ENCODE measurements around the gene ETV6. TPM values are rescaled to one million over a fixed set of nuclear protein-coding genes. Genes with fewer than 3 reads are reported as not detected.

Gene ETV6
- total and polyA plus RNA-seq, 8 donors: 5.1 to 31.6 (median 18.2) TPM

DNA sequence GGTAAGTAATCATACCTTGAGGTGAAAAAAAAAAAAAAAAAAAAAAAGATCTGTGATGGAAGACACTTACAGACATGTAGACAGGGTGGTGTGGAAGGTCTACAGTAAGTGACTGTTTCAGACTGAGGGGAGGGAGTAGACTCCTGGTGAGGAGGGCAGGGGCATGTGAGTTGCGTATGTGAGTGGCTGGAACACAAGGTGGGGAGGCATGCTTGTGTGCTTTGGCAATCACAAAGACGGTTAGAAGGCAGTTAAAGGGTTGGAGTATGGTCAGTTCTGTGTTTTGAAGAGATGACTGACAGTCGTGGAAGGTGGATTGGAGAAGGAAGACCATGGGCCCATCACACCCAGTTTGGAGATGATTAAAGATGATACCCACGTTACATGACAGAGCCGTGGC is 65.2 kb downstream of the ETV6 start:
- FAIRE-seq (no peak), ATAC-seq (no peak), DNase-seq (no peak)
- no peak overlapping the region for H3K27ac ChIP-seq
- 91 to 92% methylated on average over 5 of the region's 5 CpGs for WGBS, 2 donors
- H3K4me3 ChIP-seq: no peak overlapping the region
- no peaks in the 10 kb centered on the region for H3K9me3 ChIP-seq
- no peaks in the 10 kb centered on the region for H3K36me3 ChIP-seq
- TF ChIP-seq, protein P1, sequence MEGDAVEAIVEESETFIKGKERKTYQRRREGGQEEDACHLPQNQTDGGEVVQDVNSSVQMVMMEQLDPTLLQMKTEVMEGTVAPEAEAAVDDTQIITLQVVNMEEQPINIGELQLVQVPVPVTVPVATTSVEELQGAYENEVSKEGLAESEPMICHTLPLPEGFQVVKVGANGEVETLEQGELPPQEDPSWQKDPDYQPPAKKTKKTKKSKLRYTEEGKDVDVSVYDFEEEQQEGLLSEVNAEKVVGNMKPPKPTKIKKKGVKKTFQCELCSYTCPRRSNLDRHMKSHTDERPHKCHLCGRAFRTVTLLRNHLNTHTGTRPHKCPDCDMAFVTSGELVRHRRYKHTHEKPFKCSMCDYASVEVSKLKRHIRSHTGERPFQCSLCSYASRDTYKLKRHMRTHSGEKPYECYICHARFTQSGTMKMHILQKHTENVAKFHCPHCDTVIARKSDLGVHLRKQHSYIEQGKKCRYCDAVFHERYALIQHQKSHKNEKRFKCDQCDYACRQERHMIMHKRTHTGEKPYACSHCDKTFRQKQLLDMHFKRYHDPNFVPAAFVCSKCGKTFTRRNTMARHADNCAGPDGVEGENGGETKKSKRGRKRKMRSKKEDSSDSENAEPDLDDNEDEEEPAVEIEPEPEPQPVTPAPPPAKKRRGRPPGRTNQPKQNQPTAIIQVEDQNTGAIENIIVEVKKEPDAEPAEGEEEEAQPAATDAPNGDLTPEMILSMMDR (IDR thresholded peaks at IDR 0.05): no peak
- H3K4me1 ChIP-seq: peaks cover 0 to 19% (median 0%) of the 10 kb centered on the region in 3 donors
- no peaks in the 10 kb centered on the region for H3K27me3 ChIP-seq
- intact Hi-C loops (cut with DNase I): no loop called here

DNA sequence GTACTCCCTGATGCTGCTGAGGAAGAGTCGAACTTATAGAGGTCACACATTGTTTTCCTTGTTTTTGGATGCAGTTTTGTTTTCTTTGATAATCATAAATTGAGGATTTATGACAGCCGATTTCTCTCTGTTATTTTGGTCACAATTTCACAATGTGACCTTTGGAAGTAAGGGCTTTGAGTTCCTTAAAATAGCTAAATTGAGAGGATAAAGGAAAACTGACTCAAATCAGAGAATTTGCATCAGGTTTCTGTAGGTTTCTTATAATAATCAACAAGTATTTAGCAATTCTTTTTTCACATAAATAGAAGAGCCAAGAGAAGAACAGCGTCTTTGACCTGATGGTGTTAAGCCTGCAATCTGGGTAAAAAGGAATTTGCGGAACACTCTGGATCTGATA is 66.1 kb downstream of the ETV6 start:
- intact Hi-C loops (cut with DNase I): no loop called here
- no peaks in the 10 kb centered on the region for H3K27me3 ChIP-seq
- no peak for DNase-seq
- TF ChIP-seq, protein P1 (IDR thresholded peaks at IDR 0.05): no peak
- no peaks in the 10 kb centered on the region for H3K36me3 ChIP-seq
- H3K9me3 ChIP-seq: no peaks in the 10 kb centered on the region
- H3K4me1 ChIP-seq: peaks cover 0 to 19% (median 0%) of the 10 kb centered on the region in 3 donors
- no peak for ATAC-seq
- no peak for FAIRE-seq
- WGBS, 2 donors: 77 to 84% methylated on average over 4 of the region's 4 CpGs
- no peak overlapping the region for H3K4me3 ChIP-seq
- H3K27ac ChIP-seq: no peak overlapping the region

DNA sequence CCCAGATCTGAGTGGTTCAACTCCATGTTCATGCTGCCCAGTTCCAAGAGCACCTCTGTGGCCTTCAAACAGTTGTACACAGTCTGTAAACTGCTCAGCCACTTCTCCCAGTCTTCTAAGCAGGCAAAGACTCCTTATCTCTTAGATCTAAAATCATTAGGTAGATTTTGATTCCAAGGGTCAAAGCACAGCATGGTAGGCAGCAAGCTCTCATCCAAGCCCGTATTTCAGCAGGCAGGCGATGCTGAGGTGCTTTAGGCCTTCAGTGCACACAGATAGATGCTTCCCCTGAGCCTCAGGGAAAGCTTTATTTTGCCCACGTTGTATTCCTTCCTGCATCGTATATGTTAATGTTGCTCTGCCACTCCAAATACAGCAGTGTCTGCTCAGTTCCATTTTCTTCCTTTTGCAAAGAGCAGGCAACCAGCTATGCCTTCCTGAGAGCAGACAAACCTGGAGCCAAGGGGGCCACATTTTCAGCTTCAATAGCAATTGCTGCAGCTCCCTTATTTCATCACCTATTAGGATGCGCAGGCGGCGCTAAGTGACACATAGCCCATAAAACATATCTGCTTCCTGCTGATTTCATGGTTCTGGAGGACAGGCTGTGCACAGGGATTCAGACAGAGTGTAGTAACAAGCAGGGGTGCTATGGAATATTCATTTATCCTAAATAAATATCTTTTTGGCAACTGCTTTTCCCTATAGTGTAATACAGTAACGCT is 67.5 kb downstream of the ETV6 start:
- intact Hi-C loops (cut with DNase I): no loop called here
- H3K36me3 ChIP-seq: no peaks in the 10 kb centered on the region
- DNase-seq (no peak), FAIRE-seq (no peak), ATAC-seq (peak in 2 of 4 donors; percentile 8 to 21)
- no peak overlapping the region for H3K27ac ChIP-seq
- H3K4me1 ChIP-seq: peaks cover 0 to 15% (median 0%) of the 10 kb centered on the region in 3 donors
- H3K27me3 ChIP-seq: no peaks in the 10 kb centered on the region
- H3K4me3 ChIP-seq: no peak overlapping the region
- 73 to 79% methylated on average over 8 of the region's 8 CpGs for WGBS, 2 donors
- TF ChIP-seq, protein P1 (IDR thresholded peaks at IDR 0.05): no peak
- no peaks in the 10 kb centered on the region for H3K9me3 ChIP-seq

DNA sequence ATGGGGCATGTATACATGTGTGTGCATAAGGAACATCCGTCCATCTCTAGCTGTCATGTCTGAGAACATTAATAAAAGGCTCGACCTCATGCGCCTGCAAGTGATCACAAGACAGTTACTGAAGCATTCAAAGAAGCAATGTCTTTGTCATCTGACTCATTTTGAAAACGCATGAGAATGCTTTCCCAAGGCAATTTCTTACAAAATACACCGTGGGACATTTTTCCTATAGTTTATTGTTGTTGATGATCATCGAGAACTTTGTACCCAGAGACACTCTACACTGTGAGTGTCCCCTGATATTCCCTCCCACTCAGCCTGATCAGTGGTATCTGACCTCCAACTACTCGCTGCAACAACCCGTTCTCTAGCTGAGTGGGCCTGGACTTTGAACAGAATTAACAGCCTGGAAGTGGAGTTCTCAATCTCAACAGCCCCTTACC is 68.1 kb downstream of the ETV6 start:
- H3K4me1 ChIP-seq: peaks cover 2 to 21% (median 5%) of the 10 kb centered on the region in 3 donors

More for the DNA sequence above, 68.1 kb downstream of the ETV6 start:
- intact Hi-C loops (cut with DNase I): no loop called here
- Histone ChIP-seq H3K27me3 (no peaks in the 10 kb centered on the region), H3K27ac (no peak overlapping the region), H3K36me3 (no peaks in the 10 kb centered on the region), H3K4me3 (no peak overlapping the region), H3K9me3 (no peaks in the 10 kb centered on the region)
- TF ChIP-seq, protein P1 (IDR thresholded peaks at IDR 0.05): no peak
- peak in 1 of 4 donors; percentile 14 for ATAC-seq
- WGBS, 2 donors: 69 to 73% methylated on average over 8 of the region's 8 CpGs
- FAIRE-seq: no peak
- DNase-seq: no peak
